Head of caudate nucleus (tissue), 42 donors: ENCODE data around the gene TIPRL.
"Not testable (repeated sequence)": the region's sequence is repeated elsewhere in the genome, so short reads cannot be mapped to it uniquely, and the experiment has no call there.

ENCODE experiments used
- DNase-seq, 42 donors: peaks; one replicate each; pipeline versions ENCODE4 v3.0.0 to v3.0.0-alpha.2; 2020 to 2021; ENCODE audit warnings: mixed read lengths in 7 of 42
- intact Hi-C: fragments of 100-400 bp; cut with DNase I; formaldehyde crosslinking; loops from one replicate; pipeline ENCODE4 v1.15.0; 2022

TIPRL gene

GRCh38 chr1:168199056-168199455, 20.3 kb downstream of the TIPRL start:
- DNase-seq = no peak
- intact Hi-C loops = no loop called here

GRCh38 chr1:168202941-168203654, 24.3 kb downstream of the TIPRL start:
- intact Hi-C loops = no loop called here
- no peak for DNase-seq

- no peak for DNase-seq
- intact Hi-C loops = no loop called here
Measured at GRCh38 chr1:168206111-168206510, 27.3 kb downstream of the TIPRL start.

GRCh38 chr1:168207673-168208072, 28.9 kb downstream of the TIPRL start:
- DNase-seq, intact Hi-C loops: not testable (repeated sequence)

GRCh38 chr1:168210312-168210711, 31.6 kb downstream of the TIPRL start:
- intact Hi-C loops = no loop called here
- DNase-seq = no peak

- intact Hi-C loops = no loop called here
Measured at GRCh38 chr1:168213349-168213748, 34.6 kb downstream of the TIPRL start.

GRCh38 chr1:168216171-168216570, 37.4 kb downstream of the TIPRL start:
- intact Hi-C loops = no loop called here
- DNase-seq = no peak

More at GRCh38 chr1:168213349-168213748, 34.6 kb downstream of the TIPRL start:
- no peak for DNase-seq

- no peak for DNase-seq
Measured at GRCh38 chr1:168217664-168218063, 38.9 kb downstream of the TIPRL start.

GRCh38 chr1:168218658-168219057, 39.9 kb downstream of the TIPRL start:
- intact Hi-C loops = no loop called here
- DNase-seq = no peak

More at GRCh38 chr1:168217664-168218063, 38.9 kb downstream of the TIPRL start:
- intact Hi-C loops = no loop called here

GRCh38 chr1:168220470-168220871, 41.7 kb downstream of the TIPRL start:
- intact Hi-C loops = no loop called here
- DNase-seq = no peak

- no peak for DNase-seq
- intact Hi-C loops = no loop called here
Measured at GRCh38 chr1:168221275-168221674, 42.5 kb downstream of the TIPRL start.

GRCh38 chr1:168223261-168223660, 44.5 kb downstream of the TIPRL start:
- intact Hi-C loops = no loop called here
- DNase-seq = no peak

GRCh38 chr1:168223681-168224540, 45.1 kb downstream of the TIPRL start:
- DNase-seq = no peak

GRCh38 chr1:168224991-168225390, 46.2 kb downstream of the TIPRL start:
- intact Hi-C loops = no loop called here
- no peak for DNase-seq

More at GRCh38 chr1:168223681-168224540, 45.1 kb downstream of the TIPRL start:
- intact Hi-C loops = no loop called here

GRCh38 chr1:168225476-168226190, 46.9 kb downstream of the TIPRL start, which contains the start of gene SFT2D2:
TSS of gene SFT2D2 (plus strand) at chr1:168226004. CDS start at chr1:168226080, 76 bp downstream.
- DNase-seq = peak; percentile 40 to 88 (median 78)
- intact Hi-C loops = no loop called here

GRCh38 chr1:168227620-168228019, 48.9 kb downstream of the TIPRL start:
- DNase-seq = no peak
- intact Hi-C loops = no loop called here

GRCh38 chr1:168229893-168230292, 51.1 kb downstream of the TIPRL start:
- no peak for DNase-seq
- intact Hi-C loops = loop anchor here (10.0 kb wide), 1 partner anchor 105 kb away; no protein-coding TSS in a partner anchor

- intact Hi-C loops = loop anchor here (10.0 kb wide), 1 partner anchor 104 kb away; no protein-coding TSS in a partner anchor
- no peak for DNase-seq
Measured at GRCh38 chr1:168230709-168231108, 51.9 kb downstream of the TIPRL start.

GRCh38 chr1:168234846-168235547, 56.2 kb downstream of the TIPRL start:
- intact Hi-C loops = loop anchor here (10.0 kb wide), 1 partner anchor 100 kb away; no protein-coding TSS in a partner anchor
- peak in 11 of 42 donors; percentile 13 to 68 (median 40) for DNase-seq
